GM18526 (cell line): ENCODE measurements around the gene AP1M1.

Experiments used
- POLR2A ChIP-seq: IDR thresholded peaks from 3 replicates; pipeline ENCODE4 v1.6.1; 2011; ENCODE audit not compliant: insufficient read length; ENCODE audit errors: extremely low read depth

The AP1M1 gene

DNA sequence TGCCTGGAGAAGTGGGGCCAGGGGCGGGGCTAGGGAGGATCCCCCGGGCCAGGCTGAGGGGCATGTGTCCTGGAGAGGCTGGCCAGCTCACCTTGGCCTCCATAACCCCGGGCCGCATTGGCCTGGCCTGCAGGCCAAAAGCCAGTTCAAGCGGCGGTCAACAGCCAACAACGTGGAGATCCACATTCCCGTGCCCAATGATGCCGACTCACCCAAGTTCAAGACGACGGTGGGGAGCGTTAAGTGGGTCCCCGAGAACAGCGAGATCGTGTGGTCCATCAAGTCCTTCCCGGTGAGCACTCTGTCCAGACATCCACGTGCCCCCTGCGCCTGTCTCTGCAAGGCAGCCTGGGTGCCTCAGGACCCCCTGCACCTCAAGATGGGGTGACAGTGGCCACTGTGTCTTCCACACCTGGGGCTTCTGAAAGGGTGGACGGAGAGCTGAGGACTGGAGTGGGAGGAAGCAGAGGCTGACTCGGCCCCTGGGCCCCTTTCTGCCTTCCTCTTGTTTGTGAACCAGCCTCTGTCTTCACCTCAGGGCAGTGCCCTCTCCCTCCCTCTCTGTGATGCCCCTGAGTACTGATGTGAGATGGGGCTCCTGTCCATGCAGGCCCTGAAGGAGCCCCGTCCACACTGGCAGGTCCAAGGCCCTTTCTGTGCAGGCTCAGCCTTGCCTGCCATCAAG, 31.1 kb downstream of the AP1M1 start:
- TF ChIP-seq POLR2A, result no peak

DNA sequence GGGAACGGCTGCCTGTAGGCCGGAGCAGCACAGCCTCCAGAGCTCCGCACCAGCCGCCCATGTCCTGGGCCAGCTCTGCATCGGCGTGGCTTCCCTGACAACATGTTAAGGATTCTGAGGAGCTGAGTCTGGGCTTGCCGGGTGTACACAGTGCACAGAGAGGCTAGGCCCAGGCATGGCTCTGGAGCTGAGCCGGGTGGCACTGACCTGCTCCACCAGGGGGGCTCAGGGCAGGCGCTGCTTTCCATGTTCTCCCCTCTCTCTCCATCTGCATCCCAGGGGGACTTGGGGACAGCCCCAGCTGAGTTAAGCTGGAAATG, 31.6 kb downstream of the AP1M1 start:
- TF ChIP-seq POLR2A, result no peak

DNA sequence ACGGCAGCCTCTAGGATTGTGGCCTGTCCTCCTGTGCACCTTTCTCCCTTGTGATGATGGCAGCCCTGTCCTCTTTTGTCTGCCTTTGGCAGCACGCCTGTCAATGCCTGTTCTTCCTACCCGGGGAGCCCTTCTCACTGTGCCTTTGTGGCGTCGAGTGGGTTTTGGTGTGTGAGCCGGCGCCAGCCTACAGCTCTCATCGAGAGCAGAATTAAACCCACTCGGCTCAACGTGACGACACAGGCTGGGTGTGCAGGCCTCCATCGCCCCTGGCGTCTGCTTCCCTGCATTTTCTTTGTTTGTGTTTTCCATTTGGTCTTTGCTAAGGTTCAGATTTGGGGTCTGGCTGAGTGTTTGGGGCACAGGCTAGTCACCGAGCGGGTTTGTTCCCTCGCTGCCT, 34.4 kb downstream of the AP1M1 start:
- no peak for TF ChIP-seq POLR2A

DNA sequence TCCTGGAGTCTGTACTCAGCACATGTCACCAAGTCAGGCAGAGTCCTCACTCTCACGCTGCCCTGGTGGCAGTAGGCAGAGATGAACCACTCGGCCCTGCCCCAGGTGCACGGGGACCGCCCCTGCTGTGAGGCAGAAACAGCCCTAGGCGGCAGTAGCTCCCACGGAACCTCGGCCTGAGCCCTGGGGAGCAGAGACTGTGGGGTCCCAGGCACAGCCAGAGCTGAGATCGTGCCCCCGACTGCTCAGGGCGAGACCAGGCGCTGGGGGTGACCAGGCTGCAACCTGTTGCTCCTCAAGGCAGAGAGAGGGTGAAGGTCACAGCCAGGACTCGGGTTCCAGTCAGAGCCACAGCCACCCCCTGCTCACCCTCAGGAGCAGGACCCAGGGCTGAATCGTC, 34.9 kb downstream of the AP1M1 start:
- no peak for TF ChIP-seq POLR2A

DNA sequence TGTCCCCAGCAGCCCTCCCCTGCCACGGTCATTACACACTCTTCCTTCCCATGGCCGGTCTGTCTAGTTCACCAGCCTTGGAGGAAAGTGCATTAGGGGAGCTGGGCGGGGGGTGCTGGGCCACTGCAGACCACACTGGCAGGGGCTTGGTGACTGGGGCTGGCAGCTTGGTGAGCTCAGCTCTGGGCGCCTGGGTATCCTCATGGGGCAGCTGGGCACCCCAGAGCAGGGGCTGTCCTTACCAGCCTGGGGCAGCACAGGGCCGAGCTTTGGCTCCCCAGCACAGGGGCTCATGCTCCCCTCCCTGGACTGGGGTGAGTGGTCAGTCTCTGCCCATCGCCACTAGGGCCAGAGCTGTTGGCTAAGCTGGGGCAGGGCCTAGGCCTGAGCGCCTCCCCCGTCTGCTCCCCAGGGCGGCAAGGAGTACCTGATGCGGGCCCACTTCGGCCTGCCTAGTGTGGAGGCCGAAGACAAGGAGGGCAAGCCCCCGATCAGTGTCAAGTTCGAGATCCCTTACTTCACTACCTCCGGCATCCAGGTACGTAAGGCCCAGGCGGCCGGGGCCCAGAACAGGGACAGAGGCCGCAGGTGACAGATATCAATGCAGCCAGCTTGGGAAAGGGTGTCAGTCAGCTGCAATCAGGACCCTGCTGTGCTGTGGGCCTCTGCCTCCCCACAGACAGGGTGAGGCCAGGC, 35.5 kb downstream of the AP1M1 start:
- no peak for TF ChIP-seq POLR2A

DNA sequence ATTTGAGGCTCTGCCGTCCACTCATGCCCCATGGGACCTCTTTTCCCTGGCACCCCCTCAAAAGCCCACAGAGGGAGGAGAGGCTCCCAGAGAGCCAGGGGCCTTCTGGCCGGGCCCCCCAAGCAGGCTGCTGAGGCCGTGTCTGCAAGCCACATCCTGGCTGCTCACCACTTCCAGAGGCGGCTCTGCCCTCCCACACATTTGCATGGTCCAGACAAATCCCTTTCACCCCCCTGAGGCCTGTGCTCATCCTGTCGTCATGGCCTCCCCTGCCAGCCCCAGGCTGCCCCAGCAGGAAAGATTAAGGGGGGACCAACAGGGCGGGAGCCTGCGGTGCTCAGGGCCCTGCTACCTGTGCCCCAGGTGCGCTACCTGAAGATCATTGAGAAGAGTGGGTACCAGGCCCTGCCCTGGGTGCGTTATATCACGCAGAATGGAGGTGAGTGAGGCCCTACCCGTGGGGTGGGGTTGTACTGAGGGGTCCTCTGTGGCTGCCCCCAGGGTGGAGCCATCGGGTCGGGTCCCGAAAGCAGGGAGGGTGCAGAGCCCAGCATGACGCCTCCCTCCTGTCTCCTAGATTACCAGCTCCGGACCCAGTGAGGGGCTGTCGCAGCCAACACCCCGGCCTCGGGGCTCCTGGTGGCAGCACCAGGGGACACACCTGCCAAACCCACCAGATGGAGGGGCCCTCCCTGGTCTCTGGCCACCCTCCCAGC, 36.3 kb downstream of the AP1M1 start:
- no peak for TF ChIP-seq POLR2A

DNA sequence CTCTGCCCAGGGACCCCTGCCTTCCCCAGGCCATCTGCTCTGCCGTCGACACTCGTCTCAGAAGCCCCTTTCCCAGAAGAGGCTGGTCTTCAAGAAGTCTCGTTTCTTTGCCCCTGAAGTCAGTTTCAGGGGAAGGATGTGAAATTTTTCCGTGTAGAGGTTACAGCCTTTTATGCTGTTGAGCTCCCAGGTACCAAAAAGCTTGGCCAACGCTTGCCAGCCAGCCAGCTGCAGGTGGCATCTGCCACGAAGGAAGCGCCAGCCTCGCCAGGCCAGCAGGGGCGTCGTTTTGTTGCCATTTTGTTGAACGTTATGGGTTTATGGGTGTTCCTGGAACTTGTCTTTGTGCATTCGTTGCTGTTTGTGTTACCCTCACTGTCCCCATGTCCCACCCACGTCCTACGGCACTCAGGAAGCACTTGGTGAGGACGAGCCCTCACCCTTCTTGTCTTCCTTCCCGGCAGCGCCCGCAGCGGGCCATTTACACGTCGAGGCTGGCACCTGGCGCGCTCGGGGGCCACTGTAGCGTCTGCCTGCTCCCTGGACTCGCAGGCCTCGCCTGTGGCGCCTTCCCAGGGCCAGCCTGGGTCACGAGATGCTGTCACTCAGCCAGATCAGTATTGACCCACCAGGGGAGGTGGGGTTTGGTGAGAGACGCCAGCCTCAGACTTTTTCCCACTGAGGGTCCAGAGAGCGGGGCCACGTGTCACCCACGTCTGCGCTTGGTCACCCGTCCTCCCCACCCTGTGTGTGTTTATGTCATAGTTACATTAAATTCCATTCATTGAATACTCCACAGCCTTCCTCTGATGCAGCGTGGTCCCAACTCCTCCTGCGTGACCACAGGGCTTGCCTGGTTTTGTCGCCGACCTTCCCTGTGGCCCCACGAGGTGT, 37.1 kb downstream of the AP1M1 start:
- TF ChIP-seq POLR2A, result no peak

DNA sequence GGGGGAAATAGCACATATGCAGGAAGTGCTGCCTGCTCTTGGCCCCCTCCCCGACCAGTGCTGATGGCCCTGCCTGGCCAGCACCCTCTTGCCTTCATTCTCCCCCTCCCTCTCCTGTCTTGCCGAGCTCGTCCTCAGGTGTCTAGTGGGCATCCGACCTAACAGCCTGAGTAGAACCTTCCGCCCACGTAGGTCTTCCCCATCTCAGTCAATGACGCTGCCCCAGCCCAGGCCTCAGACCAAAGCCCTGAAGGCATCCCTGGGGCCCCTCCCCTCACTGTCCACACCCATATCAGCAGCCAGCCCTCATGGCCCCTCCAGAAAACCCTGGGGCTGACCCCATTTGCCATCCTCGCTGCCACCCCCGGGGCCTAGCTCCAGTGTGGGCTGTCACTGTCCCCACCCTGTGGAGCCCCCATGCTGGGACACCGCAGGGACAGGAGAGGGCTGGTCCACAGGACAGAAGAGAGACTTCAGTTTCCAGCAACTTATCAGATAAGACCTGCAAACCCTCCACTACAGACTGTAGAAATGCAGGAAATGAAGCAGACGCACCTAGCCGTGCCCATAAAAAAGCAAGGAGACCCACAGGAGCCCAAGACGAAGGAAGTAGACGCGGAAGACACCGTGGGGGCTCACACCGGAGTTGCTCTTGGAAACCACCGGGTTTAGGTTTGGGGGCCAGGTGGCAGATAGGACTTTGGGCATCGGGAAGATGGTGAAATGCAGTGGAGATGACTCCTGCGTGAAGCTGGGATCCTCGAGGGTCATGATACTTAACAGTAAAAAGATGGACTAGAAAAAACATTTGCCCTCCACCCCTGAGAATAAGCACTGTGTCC, 38.3 kb downstream of the AP1M1 start:
- TF ChIP-seq POLR2A, result no peak

DNA sequence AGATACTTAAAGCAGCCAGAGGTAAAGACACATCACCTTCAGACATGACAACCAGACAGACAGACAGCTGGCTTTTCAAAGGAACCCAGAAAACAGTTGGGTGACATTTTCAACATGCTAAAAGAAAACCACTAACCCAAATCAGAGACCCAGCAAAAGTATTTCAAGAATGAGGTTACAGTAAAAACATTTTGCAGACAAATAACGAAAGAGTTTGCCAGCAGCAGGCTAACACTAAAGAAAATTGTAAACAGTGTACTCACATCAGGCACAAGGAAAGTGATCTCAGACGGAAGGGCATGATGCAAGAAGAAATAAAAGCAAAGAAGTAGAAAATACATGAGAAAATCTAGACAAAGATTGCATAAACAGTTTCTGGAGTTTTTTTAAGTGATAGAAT, 46.4 kb downstream of the AP1M1 start:
- no peak for TF ChIP-seq POLR2A

DNA sequence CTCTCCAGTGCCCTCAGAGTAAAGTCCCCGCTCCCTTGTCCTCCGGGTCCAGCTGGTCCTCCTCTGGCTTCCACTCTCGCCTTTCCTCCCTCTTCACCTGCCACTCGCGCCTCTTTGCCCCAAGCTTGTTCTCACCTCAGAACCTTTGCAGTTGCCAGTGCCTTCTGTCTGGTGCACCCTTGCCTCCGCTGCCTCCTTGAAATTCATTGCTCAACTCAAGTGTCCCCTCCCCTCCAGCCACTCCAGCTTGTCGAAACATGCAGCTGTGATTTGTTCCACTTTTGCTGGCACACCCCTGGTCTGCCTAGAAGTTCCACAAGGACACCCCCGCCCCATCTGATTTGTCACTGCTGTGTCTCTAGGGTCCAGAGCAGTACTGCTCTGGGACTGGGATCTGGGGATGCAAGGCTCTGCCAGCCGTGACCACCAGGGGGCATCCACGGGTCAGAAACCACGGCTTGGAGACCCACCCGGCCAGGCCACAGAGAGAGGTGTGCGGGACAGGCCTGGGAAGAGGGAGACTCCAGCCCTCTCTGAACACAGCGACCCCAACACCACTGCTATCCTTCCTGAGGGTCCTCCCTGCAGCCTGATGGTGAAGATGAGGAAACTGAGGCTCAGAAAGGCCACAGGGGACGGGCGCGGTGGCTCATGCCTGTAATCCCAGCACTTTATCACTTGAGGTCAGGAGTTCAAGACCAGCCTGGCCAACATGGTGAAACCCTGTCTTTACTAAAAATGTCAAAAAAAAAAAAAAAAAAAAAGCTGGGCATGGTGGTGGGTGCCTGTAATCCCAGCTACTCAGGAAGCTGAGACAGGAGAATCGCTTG, 49.9 kb downstream of the AP1M1 start:
- no peak for TF ChIP-seq POLR2A

DNA sequence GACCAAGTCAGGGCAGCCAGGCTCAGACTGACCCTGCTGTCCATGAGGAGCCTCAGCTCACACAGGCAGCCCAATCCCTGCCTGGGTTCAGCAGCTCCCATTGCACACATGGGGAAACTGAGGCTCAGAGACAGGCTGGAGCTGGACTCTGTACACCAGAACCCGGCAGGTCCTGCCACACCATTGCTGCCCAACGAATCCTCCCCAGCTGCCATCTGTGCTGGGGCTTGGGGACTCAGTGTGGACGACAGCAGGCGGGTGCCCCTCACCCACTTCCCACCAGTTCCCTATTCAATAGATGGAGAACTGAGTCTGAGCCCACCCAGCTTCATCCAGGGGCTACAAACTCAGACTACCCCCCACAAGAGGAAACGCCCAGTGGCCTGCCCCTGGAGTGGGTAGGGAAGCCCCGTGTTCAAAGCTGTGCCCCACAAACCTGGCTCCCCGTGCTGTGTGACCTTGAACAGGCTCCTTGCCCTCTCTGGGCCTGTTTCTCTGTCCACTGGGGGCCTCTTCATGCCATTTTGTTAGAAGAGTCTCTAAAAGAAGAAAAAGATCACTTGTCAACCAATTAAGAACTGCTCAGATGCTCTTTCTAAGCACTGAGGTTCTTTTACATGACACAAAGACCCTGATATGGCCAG, 50.8 kb downstream of the AP1M1 start:
- TF ChIP-seq POLR2A, result no peak

DNA sequence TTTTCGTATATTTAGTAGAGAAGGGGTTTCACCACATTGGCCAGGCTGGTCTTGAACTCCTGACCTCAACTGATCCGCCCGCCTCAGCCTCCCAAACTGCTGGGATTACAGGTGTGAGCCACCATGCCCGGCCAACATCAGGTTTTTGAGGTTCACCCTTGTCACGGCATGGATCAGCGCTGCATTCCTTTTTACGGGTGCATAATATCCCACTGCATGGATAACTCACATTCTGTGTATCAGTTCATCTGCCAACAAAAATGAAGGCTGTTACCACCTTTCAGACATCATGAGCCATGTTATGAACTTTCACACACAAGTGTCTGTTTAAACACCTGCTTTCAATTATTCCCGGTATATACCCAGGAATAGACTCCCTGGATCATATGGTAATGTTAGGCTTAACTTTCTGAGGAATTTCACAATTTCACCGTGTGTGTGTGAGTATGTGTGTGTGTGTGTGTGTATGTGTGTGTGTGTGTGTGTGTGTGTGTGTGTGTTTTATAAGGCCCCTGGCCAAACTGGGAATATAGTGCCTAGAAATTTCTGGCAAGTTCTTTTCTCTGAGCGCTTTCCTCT, 52.2 kb downstream of the AP1M1 start:
- no peak for TF ChIP-seq POLR2A
